ENCODE data around the gene IPCEF1.

The IPCEF1 gene, protein sequence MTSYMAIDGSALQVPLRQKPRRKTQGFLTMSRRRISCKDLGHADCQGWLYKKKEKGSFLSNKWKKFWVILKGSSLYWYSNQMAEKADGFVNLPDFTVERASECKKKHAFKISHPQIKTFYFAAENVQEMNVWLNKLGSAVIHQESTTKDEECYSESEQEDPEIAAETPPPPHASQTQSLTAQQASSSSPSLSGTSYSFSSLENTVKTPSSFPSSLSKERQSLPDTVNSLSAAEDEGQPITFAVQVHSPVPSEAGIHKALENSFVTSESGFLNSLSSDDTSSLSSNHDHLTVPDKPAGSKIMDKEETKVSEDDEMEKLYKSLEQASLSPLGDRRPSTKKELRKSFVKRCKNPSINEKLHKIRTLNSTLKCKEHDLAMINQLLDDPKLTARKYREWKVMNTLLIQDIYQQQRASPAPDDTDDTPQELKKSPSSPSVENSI

GRCh38 chr6:154356690-154357089, at the start of gene IPCEF1:
Gene IPCEF1, minus strand, starts transcription at chr6:154356803. Its CDS starts 90,856 bp downstream, at chr6:154265947.
- no peak for DNase-seq

- DNase-seq, result no peak
Measured at GRCh38 chr6:154406301-154406700, 49.7 kb upstream of the IPCEF1 start.

DNA sequence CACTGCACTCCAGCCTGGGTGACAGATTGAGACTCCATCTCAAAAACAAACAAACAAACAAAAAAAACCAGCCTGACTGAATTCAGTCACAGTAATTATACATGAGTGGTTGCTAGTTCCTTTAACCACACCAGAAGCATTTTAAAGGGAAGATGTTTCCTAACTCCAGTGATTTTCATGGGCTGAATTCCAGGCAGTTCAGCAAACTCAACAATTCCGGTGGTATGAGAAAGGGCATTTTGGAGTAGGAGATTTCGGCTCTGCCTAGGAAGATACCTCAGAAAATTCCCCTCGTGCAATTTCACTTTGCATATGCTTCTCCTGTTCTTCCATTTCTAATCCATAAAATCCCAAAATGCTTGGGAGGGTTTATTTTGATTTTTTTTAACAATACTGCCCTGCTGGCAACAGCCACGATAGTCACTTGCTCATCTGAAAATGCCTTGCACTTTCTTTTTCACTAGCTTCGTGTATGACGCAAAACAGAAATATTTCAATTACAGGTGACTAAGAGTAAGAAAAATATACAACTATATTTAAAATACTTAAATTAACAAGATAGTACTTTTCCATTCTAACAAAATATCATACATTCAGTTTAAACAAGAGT, 48.3 kb upstream of the IPCEF1 start:
- DNase-seq, result no peak

GRCh38 chr6:154403788-154404187, 47.2 kb upstream of the IPCEF1 start:
- no peak for DNase-seq

DNA sequence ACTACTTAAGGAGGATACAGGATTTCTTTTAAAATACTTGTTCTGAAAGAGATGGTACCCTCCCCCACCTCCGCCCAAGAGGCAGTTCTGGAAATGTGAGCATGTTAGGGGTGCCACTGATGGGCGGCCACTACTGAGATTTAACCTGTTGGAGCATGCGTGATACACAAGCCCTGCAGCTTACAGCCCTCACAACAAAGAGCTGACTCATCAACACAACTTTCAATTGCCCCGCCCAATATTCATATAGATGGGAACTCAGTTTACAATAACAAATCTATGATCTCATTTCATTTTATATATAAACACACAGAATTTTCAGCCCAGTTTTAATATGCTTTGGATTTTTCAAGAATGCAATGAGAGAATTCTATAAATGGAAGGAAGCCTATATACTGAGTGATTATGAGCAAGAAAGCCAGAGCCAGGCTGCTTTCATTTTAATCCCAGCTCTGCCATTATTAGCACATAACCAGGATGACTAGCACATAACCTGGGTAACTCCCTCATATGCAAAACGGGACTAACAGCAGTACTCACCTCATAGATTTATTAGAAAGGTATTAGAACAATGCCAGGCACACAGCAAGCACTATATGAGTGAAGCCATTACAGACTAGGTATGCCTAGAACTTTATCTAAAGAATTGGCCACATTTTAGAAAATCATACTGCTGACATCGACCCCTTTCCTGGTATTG, 45.6 kb upstream of the IPCEF1 start:
- DNase-seq, result no peak

GRCh38 chr6:154399097-154399496, 42.5 kb upstream of the IPCEF1 start:
- no peak for DNase-seq

- no peak for DNase-seq
Measured at GRCh38 chr6:154397491-154398195, 41.0 kb upstream of the IPCEF1 start.

DNA sequence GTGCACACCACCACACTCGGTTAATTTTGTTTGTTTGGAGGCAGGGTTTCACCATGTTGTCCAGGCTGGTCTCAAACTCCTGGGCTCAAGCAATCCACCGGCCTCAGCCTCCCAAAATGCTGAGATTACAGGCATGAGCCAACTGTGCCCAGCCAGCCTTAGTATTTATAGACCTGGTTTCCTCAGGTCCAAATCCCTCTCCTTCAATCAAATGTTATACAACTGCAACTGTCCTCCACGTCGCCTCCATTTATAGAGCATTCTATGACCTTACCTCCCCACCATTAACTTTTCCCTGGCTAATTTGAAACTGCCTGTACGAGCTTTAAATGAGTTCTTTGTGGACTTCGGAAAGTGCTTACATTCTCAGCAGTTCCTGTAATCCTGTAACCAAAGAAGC, 39.3 kb upstream of the IPCEF1 start:
- no peak for DNase-seq

DNA sequence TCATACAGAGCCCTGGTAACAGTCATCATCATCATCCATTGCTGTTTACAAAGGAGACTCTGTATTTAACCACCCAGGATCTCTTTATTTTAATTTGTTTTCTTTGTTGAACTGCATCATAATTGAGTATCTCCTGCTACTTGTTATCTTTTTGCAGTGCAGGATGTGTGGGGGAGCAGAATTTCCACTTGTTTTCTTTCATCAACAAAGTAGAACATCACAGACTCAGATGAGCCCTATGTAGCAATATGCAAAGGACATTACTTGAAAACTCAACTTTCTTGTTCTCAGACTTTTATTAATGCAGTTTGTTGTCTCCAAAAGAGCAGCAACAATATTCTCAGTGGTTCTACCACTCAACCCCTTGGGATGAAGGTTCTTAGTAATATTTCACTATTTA, 38.7 kb upstream of the IPCEF1 start:
- no peak for DNase-seq

DNA sequence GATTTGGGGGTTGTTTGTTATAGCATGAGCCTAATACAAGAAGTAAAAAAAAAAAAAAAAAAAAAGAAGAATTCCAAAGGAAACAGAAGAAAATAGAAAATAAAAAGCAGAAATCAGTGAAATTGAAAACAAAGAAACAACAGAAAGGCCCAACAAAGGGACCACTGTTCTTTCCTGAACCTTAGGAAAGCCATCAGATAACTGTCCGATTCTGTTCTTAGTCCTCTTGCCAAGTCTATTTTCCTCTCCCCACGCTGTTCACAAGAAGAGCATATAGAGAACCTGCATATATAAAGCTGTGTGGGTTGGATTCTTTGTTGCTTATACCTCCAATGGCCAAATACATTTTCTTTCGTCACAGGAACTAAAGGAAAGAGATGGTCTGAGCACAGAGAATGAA, 38.0 kb upstream of the IPCEF1 start:
- DNase-seq, result no peak

- DNase-seq, result no peak
Measured at GRCh38 chr6:154390034-154390433, 33.4 kb upstream of the IPCEF1 start.

- no peak for DNase-seq
Measured at GRCh38 chr6:154388803-154389202, 32.2 kb upstream of the IPCEF1 start.

- no peak for DNase-seq
Measured at GRCh38 chr6:154386848-154387717, 30.5 kb upstream of the IPCEF1 start.

- DNase-seq, result no peak
Measured at GRCh38 chr6:154384191-154384590, 27.6 kb upstream of the IPCEF1 start.

DNA sequence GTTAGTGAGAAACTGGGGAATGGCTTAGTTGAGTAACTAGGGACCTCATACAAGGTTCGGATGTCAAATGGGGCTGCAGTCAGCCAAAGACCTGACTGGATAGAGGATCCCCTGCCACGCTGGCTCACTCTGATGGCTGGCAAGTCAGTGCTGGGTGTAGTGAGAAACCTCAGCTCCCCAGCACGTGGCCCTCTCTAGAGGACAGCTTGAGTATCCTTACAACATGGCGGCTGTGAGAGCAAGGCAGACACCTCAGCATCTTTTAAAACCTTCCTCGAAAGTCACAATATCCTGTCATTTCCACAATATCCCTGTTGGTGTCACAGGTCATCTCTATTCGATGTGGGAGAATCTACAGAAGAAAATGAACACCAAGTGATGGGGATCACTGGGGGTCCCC, 26.7 kb upstream of the IPCEF1 start:
- no peak for DNase-seq

- no peak for DNase-seq
Measured at GRCh38 chr6:154382740-154383139, 26.1 kb upstream of the IPCEF1 start.

DNA sequence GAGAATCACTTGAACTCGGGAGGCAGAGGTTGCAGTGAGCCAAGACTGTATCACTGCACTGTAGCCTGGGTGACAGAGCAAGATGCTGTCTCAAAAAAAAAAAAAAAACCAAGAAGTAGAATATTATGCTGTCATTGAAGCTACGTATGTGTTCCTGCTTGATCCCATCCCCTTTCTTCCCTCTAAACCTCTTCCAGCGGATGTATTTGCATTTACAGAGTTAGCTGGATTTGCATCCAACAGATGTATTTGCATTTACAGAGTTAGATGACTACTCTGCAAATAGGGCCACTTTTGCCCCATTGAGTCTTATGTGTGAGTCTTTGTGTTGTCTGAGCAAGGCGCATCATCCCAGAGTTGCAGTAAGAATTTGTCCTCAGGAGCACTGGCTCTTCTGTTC, 24.9 kb upstream of the IPCEF1 start:
- no peak for DNase-seq

DNA sequence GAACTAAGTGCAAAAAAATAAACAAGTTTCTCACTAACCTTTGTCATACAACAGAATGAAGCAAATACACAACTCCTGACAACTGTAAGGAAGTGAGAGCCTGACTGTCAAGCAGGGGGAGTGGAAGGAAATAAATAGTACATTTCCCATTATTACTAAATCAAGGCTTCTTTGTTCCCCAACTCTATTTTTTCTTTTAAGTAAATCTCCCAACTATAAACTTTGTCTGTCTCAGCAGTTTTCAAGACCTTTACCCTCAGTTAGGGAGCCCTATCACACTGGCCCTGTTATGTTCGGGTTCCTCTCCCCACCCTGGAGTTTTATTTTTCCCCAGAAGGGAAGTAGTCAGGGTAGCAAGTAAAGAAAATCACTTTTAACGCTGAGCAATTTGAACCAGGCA, 24.1 kb upstream of the IPCEF1 start:
- DNase-seq, result no peak

DNA sequence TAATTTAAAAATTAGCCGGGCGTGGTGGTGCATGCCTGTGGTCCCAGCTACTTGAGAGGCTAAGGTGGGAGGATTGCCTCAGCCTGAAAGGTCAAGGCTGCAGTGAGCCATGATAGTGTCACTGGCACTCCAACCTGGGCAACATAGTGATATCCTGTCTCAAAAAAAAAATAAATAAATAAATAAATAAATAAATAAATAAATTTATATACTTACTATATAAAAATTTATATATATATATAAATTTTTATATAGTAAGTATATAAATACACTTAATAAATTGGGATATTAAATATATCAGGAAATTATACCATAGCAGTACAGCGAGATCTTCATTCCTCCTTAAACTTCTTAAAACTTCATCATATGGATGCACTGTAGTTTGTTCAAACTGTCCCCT, 23.0 kb upstream of the IPCEF1 start:
- no peak for DNase-seq

DNA sequence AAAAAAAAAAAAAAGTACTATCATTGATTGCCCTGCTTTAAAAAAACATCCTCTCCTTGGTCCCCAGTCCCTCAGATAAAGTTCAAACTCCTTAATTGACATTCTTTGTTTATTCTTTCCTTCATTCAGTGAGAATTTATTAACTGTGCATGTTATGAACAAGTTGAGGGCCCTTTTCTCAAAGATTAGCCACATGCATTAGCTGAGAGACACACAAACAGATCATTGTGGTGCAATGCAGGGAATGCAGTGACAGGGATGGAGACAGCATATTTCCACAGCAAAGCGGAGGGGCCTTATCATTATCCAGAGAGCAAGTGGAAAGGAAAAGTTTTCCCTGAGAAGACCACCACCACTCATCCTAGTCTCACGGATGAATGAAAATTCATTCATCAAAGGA, 21.9 kb upstream of the IPCEF1 start:
- DNase-seq, result no peak

GRCh38 chr6:154377726-154378125, 21.1 kb upstream of the IPCEF1 start:
- no peak for DNase-seq

- DNase-seq, result no peak
Measured at GRCh38 chr6:154373971-154374370, 17.4 kb upstream of the IPCEF1 start.
